ENCODE measurements around the gene LCE2A. TPM values are rescaled to one million over a fixed set of nuclear protein-coding genes. Genes with fewer than 3 reads are reported as not detected.

The LCE2A gene
- total and polyA plus RNA-seq, 9 of the 15 experiments (the other 6 are each of a cell fraction or from before 2014, with no cell fraction given): not detected

- Histone ChIP-seq H3K9me3 (replicated peaks; ENCODE audit: control insufficient read depth, insufficient read depth, low read depth, low read length) (no peaks in the 10 kb centered on the region), H3K4me1 (replicated peaks in 1 of 2; ENCODE audit: control insufficient read depth in 2 of 2, insufficient read depth in 2 of 2, low read length in 2 of 2) (no peaks in the 10 kb centered on the region), H3K27ac (ENCODE audit: extremely low read depth, low read depth, low read length) (no peak overlapping the region), H4K20me1 (replicated peaks; ENCODE audit: control insufficient read depth, insufficient read depth, low read length) (no peaks in the 10 kb centered on the region), H3K27me3 (ENCODE audit: control insufficient read depth in 2 of 2, insufficient read depth in 2 of 2, low read length in 2 of 2) (no peaks in the 10 kb centered on the region), H3K4me3 (no peak overlapping the region), H3K9me1 (ENCODE audit: control insufficient read depth, insufficient read depth, low read length) (no peaks in the 10 kb centered on the region), H3K4me2 (ENCODE audit: insufficient read depth, low read length) (no peak overlapping the region), H3K36me3 (ENCODE audit: control insufficient read depth, insufficient read depth, low read length) (no peaks in the 10 kb centered on the region), H3K79me2 (ENCODE audit: control insufficient read depth, insufficient read depth, low read length) (no peaks in the 10 kb centered on the region), H2AFZ (ENCODE audit: low read depth, low read length) (no peak overlapping the region), H3K9ac (ENCODE audit: insufficient read depth in 1 of 2, low read depth in 2 of 2, low read length in 2 of 2) (no peak overlapping the region)
- ChIA-PET CTCF (ENCODE audit: low intra/inter-chr PET ratio) (no interaction called here), POLR2A (interaction anchor here (0.6 kb wide), 1 partner anchor 119 kb away, joined by 4 read pairs; no protein-coding TSS in a partner anchor)
- intact Hi-C loops (cut with micrococcal nuclease) (loop anchor here (10.0 kb wide), 2 partner anchors 86 to 536 kb away; no protein-coding TSS in a partner anchor), in situ Hi-C loops (cut with MboI) (loop anchor here (10.0 kb wide), 1 partner anchor 566 kb away; no protein-coding TSS in a partner anchor)
- DNase-seq (ENCODE audit: extremely low read depth in 1 of 4, low spot score in 3 of 4): no peak
- WGBS (ENCODE audit: insufficient coverage, low coverage, missing lambda C conversion rate): 0% methylated on average over 3 of the region's 3 CpGs
- no TSS peak for BruUV-seq (replicated peaks)
- ATAC-seq: no peak
- FAIRE-seq: no peak
- no peak for TF ChIP-seq FOSL1 (tag; conservative IDR thresholded peaks at IDR 0.05)
- TF ChIP-seq, protein P1, sequence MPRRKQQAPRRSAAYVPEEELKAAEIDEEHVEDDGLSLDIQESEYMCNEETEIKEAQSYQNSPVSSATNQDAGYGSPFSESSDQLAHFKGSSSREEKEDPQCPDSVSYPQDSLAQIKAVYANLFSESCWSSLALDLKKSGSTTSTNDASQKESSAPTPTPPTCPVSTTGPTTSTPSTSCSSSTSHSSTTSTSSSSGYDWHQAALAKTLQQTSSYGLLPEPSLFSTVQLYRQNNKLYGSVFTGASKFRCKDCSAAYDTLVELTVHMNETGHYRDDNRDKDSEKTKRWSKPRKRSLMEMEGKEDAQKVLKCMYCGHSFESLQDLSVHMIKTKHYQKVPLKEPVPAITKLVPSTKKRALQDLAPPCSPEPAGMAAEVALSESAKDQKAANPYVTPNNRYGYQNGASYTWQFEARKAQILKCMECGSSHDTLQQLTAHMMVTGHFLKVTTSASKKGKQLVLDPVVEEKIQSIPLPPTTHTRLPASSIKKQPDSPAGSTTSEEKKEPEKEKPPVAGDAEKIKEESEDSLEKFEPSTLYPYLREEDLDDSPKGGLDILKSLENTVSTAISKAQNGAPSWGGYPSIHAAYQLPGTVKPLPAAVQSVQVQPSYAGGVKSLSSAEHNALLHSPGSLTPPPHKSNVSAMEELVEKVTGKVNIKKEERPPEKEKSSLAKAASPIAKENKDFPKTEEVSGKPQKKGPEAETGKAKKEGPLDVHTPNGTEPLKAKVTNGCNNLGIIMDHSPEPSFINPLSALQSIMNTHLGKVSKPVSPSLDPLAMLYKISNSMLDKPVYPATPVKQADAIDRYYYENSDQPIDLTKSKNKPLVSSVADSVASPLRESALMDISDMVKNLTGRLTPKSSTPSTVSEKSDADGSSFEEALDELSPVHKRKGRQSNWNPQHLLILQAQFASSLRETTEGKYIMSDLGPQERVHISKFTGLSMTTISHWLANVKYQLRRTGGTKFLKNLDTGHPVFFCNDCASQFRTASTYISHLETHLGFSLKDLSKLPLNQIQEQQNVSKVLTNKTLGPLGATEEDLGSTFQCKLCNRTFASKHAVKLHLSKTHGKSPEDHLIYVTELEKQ (CRISPR knock-in tag; IDR thresholded peaks at IDR 0.05): no peak
- no peak for TF ChIP-seq KDM5B (IDR thresholded peaks at IDR 0.05; ENCODE audit: insufficient replicate concordance, low read depth, low read length)
- no peak for TF ChIP-seq TCF7 (IDR thresholded peaks at IDR 0.05; ENCODE audit: borderline replicate concordance)
Measured at GRCh38 chr1:152658649-152659048, 39.5 kb upstream of the LCE2A start.

Measured in K562 (cell line).